ENCODE results near the gene ENDOD1.
A peak's percentile ranks its signal among the peaks of the same experiment; 100 is the strongest.

Gene ENDOD1

DNA sequence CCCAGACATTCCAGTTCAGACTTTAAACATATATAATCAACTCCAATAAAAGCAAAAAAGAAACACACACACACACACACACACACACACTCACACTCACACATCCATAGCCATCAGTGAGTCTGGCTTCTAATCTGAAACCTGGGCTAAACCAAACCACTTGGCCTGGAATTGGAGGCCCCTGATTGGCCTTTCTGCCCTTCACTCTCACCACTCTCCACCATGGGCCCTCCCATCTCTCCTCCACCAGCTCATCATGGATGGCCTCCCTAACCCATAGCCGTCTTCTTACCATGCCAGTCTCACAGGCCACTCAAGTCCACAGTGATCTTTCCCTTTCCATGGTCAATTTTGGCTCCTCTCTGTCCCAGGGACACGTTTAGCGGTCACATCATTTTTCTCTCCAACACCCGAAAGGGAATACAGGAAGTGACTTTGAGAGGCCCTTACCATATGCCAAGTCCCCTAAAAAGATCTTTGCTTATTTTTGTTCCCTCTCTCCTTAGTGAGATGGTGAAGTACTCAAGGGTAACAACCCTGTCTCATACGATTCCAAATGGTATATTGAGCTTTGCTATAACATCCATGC, 66.6 kb downstream of the ENDOD1 start:
- intact Hi-C loops (cut with DNase I): loop anchor here (10.0 kb wide), 1 partner anchor 409 kb away; no protein-coding TSS in a partner anchor
- DNase-seq: no peak

DNA sequence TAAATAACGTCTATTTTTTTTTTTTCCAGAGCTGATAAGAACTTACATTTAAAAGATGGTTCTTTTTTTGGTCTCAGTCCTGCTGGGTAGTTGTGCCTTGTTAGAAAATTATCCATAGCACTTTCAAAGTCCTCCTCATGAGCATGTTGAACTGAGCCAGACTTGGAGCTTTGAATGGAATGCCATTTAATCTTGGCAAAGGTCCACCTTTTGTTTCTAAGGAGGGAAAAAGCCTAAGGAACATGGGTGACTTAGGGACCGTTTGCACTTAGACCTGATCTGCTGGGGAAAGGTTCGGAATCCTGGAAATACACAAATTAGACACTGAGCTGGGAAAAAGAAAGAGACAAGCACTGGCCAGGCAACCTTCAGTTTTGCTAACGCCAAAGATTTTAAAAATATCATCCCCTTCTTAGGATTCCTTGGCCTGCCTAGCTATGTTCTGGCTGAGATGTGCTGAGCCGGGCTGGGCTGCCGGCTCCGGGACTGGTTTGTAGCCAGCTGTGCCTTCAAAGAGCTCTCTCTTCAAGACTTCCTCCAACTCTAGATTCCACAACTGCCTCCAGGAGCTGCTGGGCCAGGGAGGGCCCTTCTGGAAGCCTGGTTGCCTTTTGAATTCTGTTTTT, 67.4 kb downstream of the ENDOD1 start:
- intact Hi-C loops (cut with DNase I): loop anchor here (10.0 kb wide), 1 partner anchor 408 kb away; no protein-coding TSS in a partner anchor
- DNase-seq: peak in 2 of 10 donors; percentile 74 to 85

DNA sequence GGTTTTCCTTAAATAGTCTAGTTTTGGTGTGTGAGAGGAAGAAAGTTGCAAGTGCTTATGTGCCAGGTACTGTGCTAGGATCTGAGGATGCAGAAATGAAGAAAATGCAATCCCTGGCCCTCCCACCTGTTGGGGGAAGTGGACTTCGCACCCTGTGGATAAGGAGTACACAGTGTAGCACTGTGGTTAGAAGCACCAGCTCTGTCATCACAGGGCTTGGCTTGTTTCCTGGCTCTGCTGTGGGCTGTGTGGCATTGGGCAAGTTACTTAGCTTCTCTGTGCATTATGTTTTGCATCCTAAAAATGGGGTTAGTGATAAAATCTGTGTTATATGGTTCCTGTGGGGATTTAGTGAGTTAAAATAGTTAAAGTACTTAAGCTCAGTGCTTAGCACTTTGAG, 68.2 kb downstream of the ENDOD1 start:
- intact Hi-C loops (cut with DNase I): loop anchor here (10.0 kb wide), 1 partner anchor 407 kb away; no protein-coding TSS in a partner anchor
- DNase-seq: no peak

DNA sequence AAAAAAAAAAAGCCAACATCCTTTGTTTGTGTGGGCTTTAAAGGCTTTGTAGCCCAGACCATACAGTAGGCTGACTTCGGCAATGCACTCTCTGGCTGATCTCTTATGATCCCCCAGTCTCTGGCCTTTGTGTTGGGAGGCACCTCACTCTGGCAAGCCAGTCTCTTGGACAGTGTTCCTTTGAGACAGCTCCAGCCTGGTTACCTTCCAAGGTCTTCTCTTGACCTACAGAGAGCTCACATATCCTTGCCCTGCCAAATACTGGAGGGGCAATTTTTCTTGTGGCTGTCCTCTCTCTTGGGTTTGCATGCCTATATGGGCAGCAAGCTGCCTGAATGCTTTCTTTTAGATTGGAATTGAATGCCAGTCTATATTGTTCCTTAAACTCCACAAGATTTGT, 71.6 kb downstream of the ENDOD1 start:
- intact Hi-C loops (cut with DNase I): no loop called here
- no peak for DNase-seq

DNA sequence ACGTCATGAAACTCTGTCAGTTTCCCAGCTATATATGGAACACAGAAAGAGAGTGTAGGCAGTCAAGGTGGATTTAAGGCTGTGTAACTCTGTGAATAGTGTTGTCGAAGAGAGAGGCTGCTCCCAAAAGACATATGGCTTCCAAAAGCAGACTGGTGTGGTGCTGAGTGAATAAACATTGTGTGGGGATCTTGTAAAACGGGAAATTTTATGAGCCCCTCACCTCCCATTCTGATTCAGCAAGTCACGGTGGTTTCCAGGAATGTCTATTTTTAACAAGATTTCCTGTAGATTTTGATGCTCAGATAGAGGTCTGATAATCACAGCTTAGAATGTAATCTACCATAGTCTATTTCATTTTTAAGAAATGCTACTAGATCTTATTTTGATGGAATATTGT, 73.5 kb downstream of the ENDOD1 start:
- no peak for DNase-seq

DNA sequence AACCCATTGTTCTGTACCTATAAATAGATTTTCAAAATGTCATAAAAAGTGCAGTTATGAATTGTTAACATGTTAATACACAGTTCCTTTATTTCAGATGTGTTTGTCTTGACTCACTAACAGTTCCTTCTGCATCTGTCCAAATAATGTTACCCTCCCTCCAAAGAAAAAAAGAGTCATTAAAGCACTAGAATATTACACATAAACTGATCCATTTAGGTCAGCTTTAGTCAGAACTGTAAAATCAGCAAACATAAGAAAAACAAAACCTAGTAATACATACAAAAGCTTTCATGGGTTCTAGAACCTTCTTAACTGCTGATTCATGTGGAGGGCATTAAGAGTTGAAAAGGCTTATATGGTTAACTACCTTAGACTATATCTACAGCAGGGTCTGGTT, 76.0 kb downstream of the ENDOD1 start:
- DNase-seq: no peak

More for the DNA sequence above, 73.5 kb downstream of the ENDOD1 start:
- intact Hi-C loops (cut with DNase I): no loop called here

DNA sequence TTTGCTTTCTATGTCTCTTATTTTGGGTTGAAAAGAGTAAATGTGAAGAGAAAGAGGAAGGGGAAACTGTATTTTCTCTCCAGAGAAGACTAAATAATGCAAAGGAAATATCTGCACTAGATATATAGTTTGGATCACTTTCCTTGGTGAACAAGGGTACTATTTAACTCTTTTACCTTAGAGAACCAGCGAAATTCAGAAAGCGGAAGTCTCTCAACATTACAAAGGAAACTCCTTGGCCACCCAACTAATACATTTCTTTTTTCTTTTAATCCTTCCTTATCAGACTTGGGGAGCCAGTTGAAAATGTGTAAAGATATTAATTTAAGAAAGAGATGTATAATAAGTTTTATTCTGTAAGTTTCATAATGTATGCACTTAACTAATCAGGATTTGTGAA, 77.1 kb downstream of the ENDOD1 start:
- DNase-seq: no peak
- intact Hi-C loops (cut with DNase I): no loop called here

More for the DNA sequence above, 76.0 kb downstream of the ENDOD1 start:
- intact Hi-C loops (cut with DNase I): no loop called here

DNA sequence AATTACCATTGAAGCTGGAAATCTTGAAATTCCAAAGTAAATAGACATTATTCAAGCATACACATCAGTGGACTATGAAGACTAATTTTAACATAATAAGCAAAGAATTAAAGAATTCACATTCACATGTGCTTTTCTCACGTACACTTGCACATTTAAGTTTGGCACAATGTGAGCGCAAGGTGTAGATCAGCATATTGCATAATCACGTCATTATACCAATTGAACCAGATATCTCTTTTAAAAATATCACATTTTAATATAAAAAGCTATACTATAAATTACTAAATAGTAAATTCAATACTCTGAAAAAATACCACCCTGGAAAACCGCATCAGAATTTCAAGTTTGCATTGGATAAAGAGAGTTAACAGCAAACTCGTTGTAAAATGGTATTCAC, 80.6 kb downstream of the ENDOD1 start:
- DNase-seq: no peak
- intact Hi-C loops (cut with DNase I): no loop called here

DNA sequence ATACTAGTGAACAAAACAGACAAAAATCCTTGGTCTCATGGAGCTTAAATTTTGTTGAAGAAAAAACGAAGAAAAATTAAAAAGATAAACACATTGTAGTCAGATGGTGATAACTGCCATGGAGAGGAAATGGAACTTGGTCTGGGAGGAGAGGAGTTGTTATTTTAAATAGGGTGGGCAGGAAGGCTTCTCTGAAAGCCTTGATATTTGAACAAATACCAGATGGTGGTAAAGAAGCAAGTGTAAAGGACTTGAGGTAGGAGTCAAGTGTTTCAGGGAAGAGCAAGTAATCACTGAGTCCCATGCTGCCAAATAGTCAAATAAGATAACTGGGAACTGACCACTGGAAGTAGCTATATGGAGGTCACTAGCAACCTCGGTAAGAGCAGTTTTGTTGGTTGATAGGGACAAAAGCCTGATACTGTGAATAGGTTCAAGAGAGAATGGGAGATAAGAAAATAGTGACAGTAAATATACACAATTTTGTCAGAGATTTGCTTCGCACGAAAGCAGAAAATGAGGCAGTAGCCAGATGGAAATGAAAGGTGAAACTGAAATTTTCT, 86.3 kb downstream of the ENDOD1 start:
- DNase-seq: no peak

More for the DNA sequence above, 86.3 kb downstream of the ENDOD1 start:
- intact Hi-C loops (cut with DNase I): no loop called here
